GM18498 (cell line): ENCODE measurements around the gene AHSP.
A peak's percentile ranks its signal among the peaks of the same experiment; 100 is the strongest.
"Not testable (repeated sequence)": the region's sequence is repeated elsewhere in the genome, so short reads cannot be mapped to it uniquely, and the experiment has no call there.

ENCODE experiments used
- ATAC-seq: cut with Tn5 transposase; IDR thresholded peaks from one replicate; pipeline ENCODE4 v1.9.1; 2021; ENCODE audit warnings: mild to moderate bottlenecking, moderate library complexity; ENCODE audit not compliant: unreplicated experiment

The AHSP gene

GRCh38 chr16:31499928-31500327 is 27.8 kb upstream of the AHSP start:
- no peak for ATAC-seq

DNA sequence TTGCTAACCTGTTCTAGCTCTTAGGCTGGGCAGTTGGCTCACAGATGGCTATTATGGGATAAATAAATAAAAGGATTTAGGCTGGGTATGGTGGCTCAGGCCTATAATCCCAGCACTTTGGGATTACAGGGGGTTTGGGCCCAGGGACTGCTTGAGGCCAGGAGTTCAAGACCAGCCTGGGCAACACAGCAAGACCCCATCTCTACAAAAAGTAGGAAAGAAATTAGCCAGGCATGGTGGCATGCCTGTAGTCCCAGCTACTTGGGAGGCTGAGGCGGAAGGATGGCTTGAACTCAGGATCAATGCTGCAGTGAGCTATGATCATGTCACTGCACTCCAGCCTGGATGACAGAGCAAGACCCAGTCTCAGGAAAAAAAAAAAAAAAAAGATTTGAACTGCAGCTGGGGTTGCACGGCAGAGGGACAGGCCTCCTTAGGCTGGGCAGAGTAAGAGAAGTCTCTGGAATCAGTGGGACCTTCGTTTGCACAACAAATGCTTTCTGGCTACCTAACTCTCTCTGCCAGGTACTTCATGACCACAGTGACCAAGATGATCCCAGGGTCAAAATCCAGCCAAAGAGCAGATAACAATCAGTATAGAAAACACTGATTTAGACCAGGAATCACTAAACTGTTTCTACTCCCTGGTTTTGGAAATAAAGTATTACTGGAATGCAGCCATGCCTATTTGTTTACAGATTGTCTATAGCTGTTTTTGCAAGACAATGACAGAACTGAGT is 26.3 kb upstream of the AHSP start:
- no peak for ATAC-seq

GRCh38 chr16:31501966-31502348 is 25.7 kb upstream of the AHSP start:
- ATAC-seq, result no peak

DNA sequence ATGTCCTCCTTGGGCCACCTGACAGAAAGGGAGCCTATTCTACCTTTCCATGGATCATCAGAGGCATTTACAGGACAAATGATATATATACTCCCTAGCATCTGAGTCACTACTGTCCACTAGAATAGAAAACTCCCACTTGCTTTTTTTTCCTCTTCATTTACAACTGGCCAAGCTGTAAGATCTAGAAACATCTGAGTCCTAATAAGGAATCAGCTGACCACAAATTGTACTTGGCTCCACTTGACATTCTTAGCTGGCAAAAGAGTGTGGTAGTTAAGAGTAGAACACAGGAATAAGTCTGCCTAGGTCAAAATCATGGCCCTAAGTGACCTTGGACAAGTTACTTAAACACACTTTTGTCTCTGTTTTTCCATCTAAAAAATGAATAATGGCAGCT is 24.7 kb upstream of the AHSP start:
- ATAC-seq, result no peak

DNA sequence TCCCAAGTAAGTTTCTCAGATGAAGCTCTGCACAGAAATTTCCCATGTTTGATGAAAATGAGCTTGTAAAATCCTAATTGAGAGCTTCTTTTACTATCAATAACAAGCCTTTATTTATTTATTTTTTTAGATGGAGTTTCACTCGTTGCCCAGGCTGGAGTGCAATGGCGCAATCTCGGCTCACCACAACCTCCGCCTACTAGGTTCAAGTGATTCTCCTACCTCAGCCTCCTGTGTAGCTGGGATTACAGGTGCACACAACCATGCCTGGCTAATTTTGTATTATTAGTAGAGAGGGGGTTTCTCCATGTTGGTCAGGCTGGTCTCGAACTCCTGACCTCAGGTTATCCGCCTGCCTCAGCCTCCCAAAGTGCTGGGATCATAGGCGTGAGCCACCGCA is 24.1 kb upstream of the AHSP start:
- ATAC-seq, result not testable (repeated sequence)

- ATAC-seq, result no peak
These were observed 23.5 kb upstream of the AHSP start for GRCh38 chr16:31504159-31504558.

DNA sequence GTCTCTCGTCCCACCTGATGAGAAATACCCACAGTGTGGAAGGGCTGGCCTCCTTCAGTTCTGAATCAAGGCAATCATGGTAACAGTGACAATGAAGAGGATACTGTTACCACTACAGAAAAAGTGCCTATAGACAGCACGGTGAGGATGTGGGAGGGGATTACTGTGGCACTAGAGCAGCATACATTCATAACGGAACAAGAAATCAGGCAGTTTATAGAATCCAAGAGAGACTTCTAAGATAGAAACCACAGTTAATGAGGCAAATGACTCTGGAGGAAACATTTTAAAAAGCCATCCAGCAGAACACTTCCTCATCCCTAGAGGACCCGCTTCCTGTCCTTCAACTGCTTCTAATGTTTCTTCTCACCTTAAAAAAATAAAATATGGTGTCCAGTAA is 22.2 kb upstream of the AHSP start:
- no peak for ATAC-seq

DNA sequence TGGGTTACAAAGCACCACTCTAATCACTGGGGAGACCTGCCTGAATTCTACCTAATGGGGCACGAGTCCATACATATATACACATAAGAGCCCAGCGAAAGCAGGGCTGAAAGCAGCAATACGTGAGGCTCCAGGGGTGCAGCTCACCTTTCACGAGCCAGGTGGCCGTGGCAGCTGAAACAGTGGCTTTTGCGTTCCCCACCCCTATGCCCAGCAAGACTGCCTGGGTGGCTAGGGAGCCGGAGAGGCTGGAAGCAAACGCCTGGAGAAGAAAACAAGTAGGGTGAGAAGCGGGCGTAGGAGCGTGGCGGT is 20.1 kb upstream of the AHSP start:
- no peak for ATAC-seq

GRCh38 chr16:31507929-31508705 is 19.6 kb upstream of the AHSP start, which contains the start of gene RUSF1:
Gene RUSF1, minus strand, starts transcription at chr16:31508391. Its CDS starts 18 bp downstream, at chr16:31508373.
- peak; percentile 91 for ATAC-seq

GRCh38 chr16:31508706-31509195 is 18.9 kb upstream of the AHSP start:
- peak; percentile 2 for ATAC-seq

GRCh38 chr16:31513126-31513525 is 14.6 kb upstream of the AHSP start:
- no peak for ATAC-seq

DNA sequence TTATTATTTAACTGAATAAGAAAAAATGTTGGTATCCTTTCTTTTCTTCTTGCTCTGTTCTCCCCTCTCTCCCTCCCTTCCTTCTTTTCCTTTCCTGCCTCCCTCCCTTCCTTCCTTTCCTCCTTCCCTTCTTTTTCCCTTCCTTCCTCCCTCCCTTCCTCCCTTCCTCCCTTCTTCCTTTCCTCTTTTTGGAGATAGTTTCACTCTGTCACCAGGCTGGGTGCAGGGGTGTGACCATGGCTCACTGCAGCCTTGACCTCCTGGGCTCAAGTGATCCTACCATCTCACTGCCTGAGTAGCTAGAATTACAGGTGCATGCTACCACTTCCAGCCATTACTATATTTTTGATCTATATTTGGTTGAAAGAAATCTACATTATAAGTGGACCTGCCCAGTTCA is 13.8 kb upstream of the AHSP start:
- no peak for ATAC-seq

GRCh38 chr16:31517800-31518402 is 9.8 kb upstream of the AHSP start:
- ATAC-seq, result no peak

- no peak for ATAC-seq
These were observed 7.8 kb upstream of the AHSP start for GRCh38 chr16:31519759-31520431.

DNA sequence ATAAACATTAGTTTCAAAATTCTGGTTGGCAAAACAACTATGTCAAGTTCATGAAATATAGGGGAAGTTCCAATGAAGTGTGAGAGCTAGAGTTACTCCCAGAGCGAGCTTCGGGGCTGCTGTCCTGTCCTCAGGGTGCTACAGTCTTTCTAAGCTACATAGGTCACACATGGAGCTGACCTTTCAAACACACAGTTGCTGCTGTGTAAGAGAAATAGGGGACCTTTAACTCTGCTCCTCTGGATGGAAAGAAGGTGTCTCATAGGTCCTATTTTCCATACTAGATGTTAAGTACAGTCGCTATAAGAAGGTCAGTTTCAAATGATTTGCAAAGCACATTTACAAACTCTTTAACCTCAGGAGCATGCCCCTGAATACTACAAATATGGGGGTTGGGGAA is 6.3 kb upstream of the AHSP start:
- no peak for ATAC-seq

- ATAC-seq, result no peak
These were observed 5.6 kb upstream of the AHSP start for GRCh38 chr16:31522071-31522470.

DNA sequence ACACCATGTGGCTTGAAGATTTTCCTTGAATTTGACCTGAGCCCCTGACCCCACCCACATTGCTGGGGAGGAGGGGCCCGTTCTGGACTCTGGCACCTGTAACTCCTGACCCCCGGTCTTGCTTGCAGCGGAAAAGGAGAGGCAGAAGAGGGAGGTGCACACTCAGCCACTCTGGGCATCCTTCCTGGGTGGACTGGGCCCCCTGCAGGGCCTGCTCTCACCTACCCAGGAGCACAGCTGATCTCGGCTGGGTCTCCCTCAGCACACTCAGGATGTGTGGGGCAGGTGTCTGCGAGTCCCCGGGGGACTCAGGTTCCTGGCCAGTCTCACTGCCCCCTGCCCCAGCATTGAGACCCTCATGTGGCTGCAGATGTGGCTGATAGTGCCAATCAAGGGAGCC is 3.9 kb upstream of the AHSP start:
- ATAC-seq, result not testable (repeated sequence)

DNA sequence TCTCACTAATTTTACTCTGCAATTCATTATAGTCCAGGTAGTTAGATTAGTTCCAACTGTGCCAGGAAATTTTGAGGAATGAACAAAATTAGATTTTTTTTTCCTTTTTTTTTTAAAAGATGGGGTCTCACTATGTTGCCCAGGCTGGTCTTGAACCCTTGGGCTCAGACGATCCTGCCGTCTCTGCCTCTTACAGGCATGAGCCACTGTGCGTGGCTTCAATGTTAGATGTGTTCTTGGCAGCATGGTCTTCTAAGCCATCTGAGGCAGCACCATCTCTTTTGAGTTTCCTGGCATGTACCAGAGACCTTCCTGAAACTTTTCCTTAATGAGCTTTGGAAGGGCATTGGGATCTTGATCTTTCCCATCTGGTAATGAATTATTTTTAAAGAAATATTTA is 2.6 kb upstream of the AHSP start:
- ATAC-seq, result no peak

DNA sequence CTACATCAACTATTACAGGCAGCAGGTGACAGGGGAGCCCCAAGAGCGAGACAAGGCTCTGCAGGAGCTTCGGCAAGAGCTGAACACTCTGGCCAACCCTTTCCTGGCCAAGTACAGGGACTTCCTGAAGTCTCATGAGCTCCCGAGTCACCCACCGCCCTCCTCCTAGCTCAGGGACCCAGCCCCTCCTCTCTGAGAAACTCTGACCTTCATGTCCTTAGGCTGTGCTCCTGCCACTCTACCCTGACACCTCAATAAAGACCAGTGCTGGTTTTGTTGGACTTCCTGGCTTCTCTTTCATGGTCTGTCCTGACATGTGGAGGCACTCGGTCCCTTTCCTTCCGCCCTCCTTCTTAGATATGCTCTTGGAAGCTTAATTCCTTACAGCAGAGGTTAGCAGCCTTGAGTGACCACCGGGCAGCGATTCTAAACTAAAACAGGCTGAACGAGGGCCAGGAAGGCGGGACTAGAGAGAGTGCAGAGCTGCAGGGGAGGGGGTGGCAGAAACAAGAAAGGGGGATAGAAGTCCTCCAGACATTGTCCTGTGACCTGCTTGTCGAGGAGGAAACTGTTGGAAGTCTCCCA is 915 bp downstream of the AHSP start:
- ATAC-seq, result no peak

GRCh38 chr16:31529108-31529936 is 1.6 kb downstream of the AHSP start:
- no peak for ATAC-seq
